HEK293T (cell line): ENCODE data around the gene PDE7B.

Experiments used
- CTCF ChIA-PET: fragments of 350-600 bp; formaldehyde crosslinking; extraction: SDS; loops from one replicate; lab custom pipeline; 2021; ENCODE audit warnings: antibody characterized with exemption, inconsistent platforms; lab: Yijun Ruan, JAX
- POLR2A ChIA-PET: fragments of 350-600 bp; formaldehyde crosslinking; extraction: SDS; loops from one replicate; lab custom pipeline; 2020; ENCODE audit warnings: antibody characterized with exemption, inconsistent platforms; lab: Yijun Ruan, JAX
- DNase-seq: peaks from one replicate; pipeline ENCODE4 v3.0.0; 2012; ENCODE audit warnings: mixed read lengths; ENCODE audit errors: extremely low spot score
- ARNT ChIP-seq: fragments of 450-650 bp; IDR thresholded peaks from 2 replicates; pipeline ENCODE4 v1.6.1; 2017; ENCODE audit warnings: mild to moderate bottlenecking
- BHLHE40 ChIP-seq: fragments of 450-650 bp; IDR thresholded peaks from 2 replicates; pipeline ENCODE4 v1.6.1; 2016; ENCODE audit warnings: mild to moderate bottlenecking, moderate library complexity, borderline replicate concordance
- CTBP1 ChIP-seq: fragments of 450-650 bp; IDR thresholded peaks from 2 replicates; pipeline ENCODE4 v1.6.1; 2016; ENCODE audit warnings: borderline replicate concordance
- ELF4 ChIP-seq: fragments of 450-650 bp; IDR thresholded peaks from 2 replicates; pipeline ENCODE4 v1.6.1; 2017; ENCODE audit warnings: antibody characterized with exemption
- FOXA1 ChIP-seq: fragments of 450-650 bp; IDR thresholded peaks from 2 replicates; pipeline ENCODE4 v1.6.1; 2016; ENCODE audit warnings: mild to moderate bottlenecking
- FOXK2 ChIP-seq: fragments of 450-650 bp; IDR thresholded peaks from 2 replicates; pipeline ENCODE4 v1.6.1; 2016; ENCODE audit warnings: mild to moderate bottlenecking
- FOXM1 ChIP-seq: fragments of 450-650 bp; IDR thresholded peaks from 2 replicates; pipeline ENCODE4 v1.6.1; 2017; ENCODE audit warnings: mild to moderate bottlenecking, borderline replicate concordance
- HDGF ChIP-seq: fragments of 450-650 bp; IDR thresholded peaks from 2 replicates; pipeline ENCODE4 v1.6.1; 2017; ENCODE audit warnings: antibody characterized with exemption, borderline replicate concordance
- L3MBTL2 ChIP-seq: fragments of 450-650 bp; conservative IDR thresholded peaks from 2 replicates; pipeline ENCODE4 v1.6.1; 2016; ENCODE audit warnings: mild to moderate bottlenecking
- LEF1 ChIP-seq: fragments of 450-650 bp; IDR thresholded peaks from 2 replicates; pipeline ENCODE4 v1.6.1; 2017; ENCODE audit warnings: mild to moderate bottlenecking, borderline replicate concordance
- NFRKB ChIP-seq: fragments of 450-650 bp; IDR thresholded peaks from 2 replicates; pipeline ENCODE4 v1.6.1; 2016; ENCODE audit warnings: mild to moderate bottlenecking, moderate library complexity
- PKNOX1 ChIP-seq: fragments of 450-650 bp; IDR thresholded peaks from 2 replicates; pipeline ENCODE4 v1.6.1; 2016
- SP1 ChIP-seq: fragments of 450-650 bp; IDR thresholded peaks from 2 replicates; pipeline ENCODE4 v1.6.1; 2017
- SUZ12 ChIP-seq: fragments of 450-650 bp; IDR thresholded peaks from 2 replicates; pipeline ENCODE4 v1.6.1; 2016; ENCODE audit warnings: mild to moderate bottlenecking
- TARDBP ChIP-seq: fragments of 450-650 bp; IDR thresholded peaks from 2 replicates; pipeline ENCODE4 v1.6.1; 2016
- ZNF384 ChIP-seq: fragments of 450-650 bp; IDR thresholded peaks from 2 replicates; pipeline ENCODE4 v1.6.1; 2016

Gene PDE7B

GRCh38 chr6:135906972-135907465 is 55.5 kb downstream of the PDE7B start:
- TF ChIP-seq PKNOX1 (no peak), HDGF (no peak), FOXM1 (no peak), NFRKB (no peak), LEF1 (no peak), SP1 (no peak), ELF4 (no peak), CTBP1 (no peak), ZNF384 (no peak), TARDBP (no peak), SUZ12 (no peak), L3MBTL2 (no peak), FOXK2 (no peak), ARNT (no peak), BHLHE40 (no peak), FOXA1 (no peak)
- ChIA-PET POLR2A (no interaction called here), CTCF (no interaction called here)
- no peak for DNase-seq

DNA sequence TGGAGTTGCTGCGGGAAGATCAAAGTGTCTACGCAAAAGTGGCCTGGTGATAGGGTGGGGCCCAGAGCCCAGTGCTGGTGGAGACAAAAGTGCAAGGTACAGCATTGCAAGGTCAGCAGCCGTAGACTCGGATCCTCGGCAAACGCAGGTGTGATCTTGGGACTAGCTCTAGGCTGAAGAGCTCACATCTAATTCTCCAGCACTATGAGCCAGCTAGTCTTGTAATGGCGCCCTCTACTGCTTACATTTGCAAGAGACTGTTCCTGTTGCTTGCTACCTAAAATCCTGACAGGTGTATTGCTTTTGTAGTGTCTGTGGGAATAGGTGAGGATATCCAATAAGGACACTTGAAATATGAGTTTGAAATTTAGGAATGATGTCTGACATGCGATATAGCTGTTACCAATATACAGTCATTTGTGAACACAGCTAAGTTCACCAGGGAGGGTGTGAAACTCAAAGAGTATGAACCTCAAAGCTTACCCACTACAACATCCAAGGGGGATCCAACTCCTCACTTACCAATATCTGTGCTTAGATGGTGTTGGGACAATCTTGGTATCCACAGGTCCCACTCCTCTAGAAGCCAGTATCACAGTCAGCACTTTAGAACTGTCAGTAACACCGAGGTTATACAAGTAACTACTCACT is 58.4 kb downstream of the PDE7B start:
- ChIA-PET CTCF (interaction anchor here (0.6 to 1.3 kb wide), 15 partner anchors 8 to 422 kb away, joined by 3 to 22 read pairs (median 4); no protein-coding TSS in a partner anchor), POLR2A (no interaction called here)
- peak; percentile 73 for DNase-seq
- TF ChIP-seq FOXA1: no peak
- TF ChIP-seq FOXK2: no peak
- TF ChIP-seq PKNOX1: no peak
- TF ChIP-seq BHLHE40: no peak
- no peak for TF ChIP-seq NFRKB

GRCh38 chr6:135910790-135911618 is 59.5 kb downstream of the PDE7B start:
- CTCF ChIA-PET: no interaction called here
- DNase-seq: no peak
- TF ChIP-seq LEF1 (no peak), CTBP1 (no peak), SP1 (no peak), SUZ12 (no peak)
- POLR2A ChIA-PET: interaction anchor here (0.6 kb wide), 1 partner anchor 605 kb away, joined by 4 read pairs; no protein-coding TSS in a partner anchor

GRCh38 chr6:135913785-135914184 is 62.3 kb downstream of the PDE7B start:
- TF ChIP-seq L3MBTL2: no peak
- no peak for TF ChIP-seq ARNT
- TF ChIP-seq FOXK2: no peak
- TF ChIP-seq SUZ12: no peak
- TF ChIP-seq LEF1: no peak
- no peak for TF ChIP-seq CTBP1
- no peak for TF ChIP-seq SP1
- TF ChIP-seq PKNOX1: no peak
- no peak for TF ChIP-seq BHLHE40
- TF ChIP-seq ZNF384: no peak
- no peak for TF ChIP-seq ELF4
- no peak for TF ChIP-seq NFRKB
- TF ChIP-seq TARDBP: no peak
- TF ChIP-seq HDGF: no peak
- no peak for TF ChIP-seq FOXM1
- TF ChIP-seq FOXA1: no peak
- no peak for DNase-seq
- POLR2A ChIA-PET: no interaction called here
- CTCF ChIA-PET: interaction anchor here (0.6 kb wide), 1 partner anchor 195 kb away, joined by 5 read pairs; no protein-coding TSS in a partner anchor

- DNase-seq: no peak
- no peak for TF ChIP-seq SUZ12
- no peak for TF ChIP-seq ELF4
- TF ChIP-seq TARDBP: no peak
- no peak for TF ChIP-seq PKNOX1
- no peak for TF ChIP-seq L3MBTL2
- TF ChIP-seq CTBP1: no peak
- no peak for TF ChIP-seq FOXK2
- no peak for TF ChIP-seq FOXM1
- TF ChIP-seq NFRKB: no peak
- no peak for TF ChIP-seq ZNF384
- no peak for TF ChIP-seq FOXA1
- TF ChIP-seq SP1: no peak
- TF ChIP-seq LEF1: no peak
- TF ChIP-seq BHLHE40: no peak
- no peak for TF ChIP-seq HDGF
- TF ChIP-seq ARNT: no peak
- CTCF ChIA-PET: interaction anchor here (1.3 kb wide), 1 partner anchor 9 kb away, joined by 5 read pairs; no protein-coding TSS in a partner anchor
- POLR2A ChIA-PET: no interaction called here
Measured at GRCh38 chr6:135919026-135919425, 67.5 kb downstream of the PDE7B start.
